Measurements from ENCODE around the gene CDK5R2. TPM values are rescaled to one million over a fixed set of nuclear protein-coding genes. Genes with fewer than 3 reads are reported as not detected.

Gene CDK5R2
- total RNA-seq, 1 experiment from 2014 or later, result 0.18 TPM

DNA sequence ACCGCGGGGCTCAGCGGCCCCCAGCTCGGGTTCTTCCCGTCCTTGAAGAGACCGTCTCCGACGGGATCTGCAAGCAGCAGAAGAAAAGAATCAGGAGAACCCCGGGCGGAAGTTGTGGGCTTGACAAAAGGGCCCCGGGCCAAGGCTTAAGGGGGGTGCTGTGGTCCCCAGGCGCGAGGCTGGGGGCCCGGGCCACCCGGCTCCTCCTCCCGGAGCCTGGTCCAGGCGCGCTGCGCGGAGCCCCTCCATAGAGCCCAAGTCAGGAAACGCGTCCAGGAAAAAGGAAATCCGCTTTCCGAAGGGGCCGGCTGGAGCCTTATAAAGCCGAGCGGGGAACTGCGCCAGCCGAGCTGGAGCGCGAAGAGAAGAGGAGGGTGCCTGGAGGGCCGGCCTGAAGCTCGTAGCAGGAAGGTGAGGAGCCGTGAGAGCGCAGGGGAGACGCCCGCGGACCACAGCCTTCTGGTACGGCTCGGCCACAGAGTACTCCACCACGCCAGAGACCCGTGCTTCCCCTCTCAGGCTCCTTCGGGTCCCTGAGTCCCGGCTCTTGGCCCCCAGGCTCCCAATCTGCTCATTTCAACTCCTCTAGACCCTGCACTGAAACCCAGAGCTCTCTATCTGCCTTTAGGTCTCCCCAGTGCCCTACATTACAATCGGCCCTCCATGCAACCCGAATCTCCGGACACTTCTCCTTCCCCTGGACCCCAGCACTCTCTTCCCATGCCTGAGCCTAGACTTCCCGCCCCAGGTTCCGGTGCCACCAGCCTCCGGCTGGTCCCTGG lies 25.0 kb downstream of the CDK5R2 start:
- Histone ChIP-seq H3K9me3 (no peaks in the 10 kb centered on the region), H3K27me3 (replicated peaks; ENCODE audit: control insufficient read depth, insufficient read depth, low read length) (peaks cover 11% of the 10 kb centered on the region), H3K36me3 (ENCODE audit: control insufficient read depth, insufficient read depth, low read length) (no peaks in the 10 kb centered on the region), H3K4me1 (peaks cover 14% of the 10 kb centered on the region), H3K4me3 (ENCODE audit: low read depth, low read length) (no peak overlapping the region)
- POLR2A ChIA-PET, result no interaction called here
- Mint-ChIP-seq H3K36me3 (ENCODE audit: insufficient read depth, unreplicated experiment) (no peaks in the 10 kb centered on the region), H3K27me3 (ENCODE audit: insufficient read depth, unreplicated experiment) (peaks cover 44% of the 10 kb centered on the region), H3K4me1 (ENCODE audit: low read depth, unreplicated experiment) (peaks cover 6% of the 10 kb centered on the region), H3K4me3 (ENCODE audit: unreplicated experiment) (no peak overlapping the region), H3K9me3 (ENCODE audit: unreplicated experiment) (no peaks in the 10 kb centered on the region), H3K27ac (ENCODE audit: unreplicated experiment) (no peak overlapping the region)
- intact Hi-C loops (cut with micrococcal nuclease; ENCODE audit: unreplicated experiment), result loop anchor here (5.0 kb wide), 1 partner anchor 43 kb away; no protein-coding TSS in a partner anchor
- CTCF ChIA-PET, result interaction anchor here (0.9 to 1.0 kb wide), 2 partner anchors 17 to 24 kb away, joined by 3 to 5 read pairs; no protein-coding TSS in a partner anchor
- BruUV-seq (replicated peaks), result no TSS peak
- no peak for DNase-seq
- TF ChIP-seq, protein P1, sequence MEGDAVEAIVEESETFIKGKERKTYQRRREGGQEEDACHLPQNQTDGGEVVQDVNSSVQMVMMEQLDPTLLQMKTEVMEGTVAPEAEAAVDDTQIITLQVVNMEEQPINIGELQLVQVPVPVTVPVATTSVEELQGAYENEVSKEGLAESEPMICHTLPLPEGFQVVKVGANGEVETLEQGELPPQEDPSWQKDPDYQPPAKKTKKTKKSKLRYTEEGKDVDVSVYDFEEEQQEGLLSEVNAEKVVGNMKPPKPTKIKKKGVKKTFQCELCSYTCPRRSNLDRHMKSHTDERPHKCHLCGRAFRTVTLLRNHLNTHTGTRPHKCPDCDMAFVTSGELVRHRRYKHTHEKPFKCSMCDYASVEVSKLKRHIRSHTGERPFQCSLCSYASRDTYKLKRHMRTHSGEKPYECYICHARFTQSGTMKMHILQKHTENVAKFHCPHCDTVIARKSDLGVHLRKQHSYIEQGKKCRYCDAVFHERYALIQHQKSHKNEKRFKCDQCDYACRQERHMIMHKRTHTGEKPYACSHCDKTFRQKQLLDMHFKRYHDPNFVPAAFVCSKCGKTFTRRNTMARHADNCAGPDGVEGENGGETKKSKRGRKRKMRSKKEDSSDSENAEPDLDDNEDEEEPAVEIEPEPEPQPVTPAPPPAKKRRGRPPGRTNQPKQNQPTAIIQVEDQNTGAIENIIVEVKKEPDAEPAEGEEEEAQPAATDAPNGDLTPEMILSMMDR (IDR thresholded peaks at IDR 0.05; ENCODE audit: insufficient read depth in 1 of 2, low read depth in 1 of 2, low read length in 1 of 2, severe bottlenecking in 1 of 2, unreplicated experiment in 1 of 2), result no peak

DNA sequence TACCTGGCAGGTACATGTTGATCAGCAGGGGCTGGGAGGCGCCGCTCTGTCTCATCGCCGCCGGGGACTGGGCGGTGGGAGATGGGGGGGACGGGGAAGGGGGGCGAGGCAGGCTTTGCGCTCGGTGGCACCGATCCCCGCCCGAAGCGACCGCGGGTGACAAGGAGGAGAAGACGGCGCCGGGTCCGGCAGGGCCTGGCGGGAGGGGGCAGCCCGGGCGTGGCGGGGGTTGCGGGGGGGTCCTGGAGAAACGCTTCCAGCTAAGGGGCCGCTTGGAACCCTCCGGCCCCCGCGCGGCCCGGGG lies 25.5 kb downstream of the CDK5R2 start, which contains the start of gene FEV:
FEV (minus strand) TSS at position 164 of the 304 bp plus-strand sequence; CDS start at position 55, 109 bp downstream.
- intact Hi-C loops (cut with micrococcal nuclease; ENCODE audit: unreplicated experiment), result no loop called here
- no peak within 1 kb of the TSS for H3K4me3 ChIP-seq (ENCODE audit: low read depth, low read length)
- no peaks in the 10 kb centered on the region for H3K9me3 Mint-ChIP-seq (ENCODE audit: unreplicated experiment)
- TF ChIP-seq, protein P1 (IDR thresholded peaks at IDR 0.05; ENCODE audit: insufficient read depth in 1 of 2, low read depth in 1 of 2, low read length in 1 of 2, severe bottlenecking in 1 of 2, unreplicated experiment in 1 of 2), result no peak
- H3K9me3 ChIP-seq, result no peaks in the 10 kb centered on the region
- POLR2A ChIA-PET, result no interaction called here
- no TSS peak for BruUV-seq (replicated peaks)
- H3K27ac Mint-ChIP-seq (ENCODE audit: unreplicated experiment), result no peak within 1 kb of the TSS
- peaks cover 12% of the 10 kb centered on the region for H3K27me3 ChIP-seq (replicated peaks; ENCODE audit: control insufficient read depth, insufficient read depth, low read length)
- no peak for DNase-seq
- peaks cover 6% of the 10 kb centered on the region for H3K4me1 Mint-ChIP-seq (ENCODE audit: low read depth, unreplicated experiment)
- peaks cover 43% of the 10 kb centered on the region for H3K27me3 Mint-ChIP-seq (ENCODE audit: insufficient read depth, unreplicated experiment)
- no peaks in the 10 kb centered on the region for H3K36me3 ChIP-seq (ENCODE audit: control insufficient read depth, insufficient read depth, low read length)
- CTCF ChIA-PET, result interaction anchor here (1.0 kb wide), 1 partner anchor 17 kb away, joined by 3 read pairs; no protein-coding TSS in a partner anchor
- no peak within 1 kb of the TSS for H3K4me3 Mint-ChIP-seq (ENCODE audit: unreplicated experiment)
- no peaks in the 10 kb centered on the region for H3K36me3 Mint-ChIP-seq (ENCODE audit: insufficient read depth, unreplicated experiment)
- H3K4me1 ChIP-seq, result peaks cover 14% of the 10 kb centered on the region

DNA sequence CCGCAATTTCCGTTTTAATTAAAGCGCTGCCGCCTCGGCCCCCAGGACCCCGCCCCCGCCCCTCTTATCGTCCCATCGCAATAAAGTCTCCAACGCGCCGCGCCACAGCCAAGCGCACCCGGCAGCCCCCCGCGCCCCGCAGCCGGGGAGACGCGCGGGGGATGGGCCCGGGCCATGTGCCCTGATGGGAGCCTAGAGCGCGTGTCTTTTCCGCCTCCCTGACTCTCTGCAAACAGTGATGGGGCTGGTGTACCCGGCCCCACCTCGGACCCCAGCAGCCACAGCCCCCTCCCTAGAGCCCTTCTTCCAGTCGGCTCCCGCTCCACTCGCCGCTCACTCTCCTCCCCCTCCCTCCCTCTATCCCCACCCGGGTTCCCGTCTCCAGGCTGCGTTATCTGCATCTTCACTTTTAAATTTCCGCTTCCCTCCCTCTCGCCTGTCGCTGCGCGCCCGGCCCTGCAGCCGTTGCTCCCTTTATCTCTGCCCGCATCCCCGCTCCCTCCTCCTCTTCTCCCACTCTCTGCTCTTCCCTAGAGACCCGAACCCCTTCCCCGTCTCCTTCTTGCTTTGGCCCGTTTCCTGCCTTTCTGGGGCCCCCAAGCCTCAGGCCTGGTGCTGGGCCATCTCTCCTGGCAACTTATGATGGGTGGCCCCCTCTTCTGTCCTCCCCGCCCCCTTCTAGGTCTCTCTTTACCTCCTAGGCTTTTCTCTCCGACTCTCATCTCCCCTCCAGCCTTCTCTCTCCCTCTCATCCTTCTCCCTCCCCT lies 26.0 kb downstream of the CDK5R2 start:
- TF ChIP-seq, protein P1 (IDR thresholded peaks at IDR 0.05; ENCODE audit: insufficient read depth in 1 of 2, low read depth in 1 of 2, low read length in 1 of 2, severe bottlenecking in 1 of 2, unreplicated experiment in 1 of 2), result no peak
- POLR2A ChIA-PET, result no interaction called here
- no TSS peak for BruUV-seq (replicated peaks)
- Histone ChIP-seq H3K36me3 (ENCODE audit: control insufficient read depth, insufficient read depth, low read length) (no peaks in the 10 kb centered on the region), H3K4me1 (peaks cover 14% of the 10 kb centered on the region), H3K9me3 (no peaks in the 10 kb centered on the region), H3K27me3 (replicated peaks; ENCODE audit: control insufficient read depth, insufficient read depth, low read length) (peaks cover 12% of the 10 kb centered on the region), H3K4me3 (ENCODE audit: low read depth, low read length) (no peak overlapping the region)
- H3K27me3 Mint-ChIP-seq (ENCODE audit: insufficient read depth, unreplicated experiment), result peaks cover 43% of the 10 kb centered on the region
- intact Hi-C loops (cut with micrococcal nuclease; ENCODE audit: unreplicated experiment), result no loop called here
- H3K4me1 Mint-ChIP-seq (ENCODE audit: low read depth, unreplicated experiment), result peaks cover 6% of the 10 kb centered on the region
- DNase-seq, result no peak
- no peaks in the 10 kb centered on the region for H3K9me3 Mint-ChIP-seq (ENCODE audit: unreplicated experiment)
- CTCF ChIA-PET, result interaction anchor here (1.0 kb wide), 1 partner anchor 16 kb away, joined by 3 read pairs; no protein-coding TSS in a partner anchor
- no peak overlapping the region for H3K27ac Mint-ChIP-seq (ENCODE audit: unreplicated experiment)
- no peak overlapping the region for H3K4me3 Mint-ChIP-seq (ENCODE audit: unreplicated experiment)
- H3K36me3 Mint-ChIP-seq (ENCODE audit: insufficient read depth, unreplicated experiment), result no peaks in the 10 kb centered on the region
